Measurements from ENCODE around the gene NCMAP.

The NCMAP gene

GRCh38 chr1:24636661-24637357 is 80.9 kb downstream of the NCMAP start:
- DNase-seq = no peak

- DNase-seq = no peak
Observed at GRCh38 chr1:24639094-24639493, 83.2 kb downstream of the NCMAP start.

- no peak for DNase-seq
Observed at GRCh38 chr1:24639881-24640280, 84.0 kb downstream of the NCMAP start.

- DNase-seq = no peak
Observed at GRCh38 chr1:24640288-24640687, 84.4 kb downstream of the NCMAP start.

- DNase-seq = peak; percentile 46 to 55
Observed at GRCh38 chr1:24641646-24642151, 85.8 kb downstream of the NCMAP start.

- DNase-seq = peak; percentile 97 to 98
Observed at GRCh38 chr1:24642481-24643362, 86.8 kb downstream of the NCMAP start, which contains the start of gene SRRM1. TSS of gene SRRM1 (plus strand) at chr1:24643302. CDS start at chr1:24643327, 25 bp downstream.

- DNase-seq = peak; percentile 25 to 40
Observed at GRCh38 chr1:24643363-24644099, 87.6 kb downstream of the NCMAP start.

GRCh38 chr1:24644100-24644384 is 88.2 kb downstream of the NCMAP start:
- DNase-seq = no peak

GRCh38 chr1:24648919-24649318 is 93.0 kb downstream of the NCMAP start:
- no peak for DNase-seq

GRCh38 chr1:24652382-24652781 is 96.5 kb downstream of the NCMAP start:
- no peak for DNase-seq

GRCh38 chr1:24654010-24654409 is 98.1 kb downstream of the NCMAP start:
- DNase-seq = no peak

- no peak for DNase-seq
Observed at GRCh38 chr1:24656046-24656445, 100.2 kb downstream of the NCMAP start.

GRCh38 chr1:24657781-24658180 is 101.9 kb downstream of the NCMAP start:
- DNase-seq = no peak

Measured in stimulated activated CD4-positive, alpha-beta T cell treated with anti-CD3 and anti-CD28 coated beads, Interleukin-2, amount 100 ng/mL, for 24 hours (primary cell).